ENCODE data around the gene WDR33. TPM values are rescaled to one million over a fixed set of nuclear protein-coding genes. Genes with fewer than 3 reads are reported as not detected.

WDR33 gene
- total RNA-seq, 4 donors from 2014 or later = 25.8 to 53.3 (median 38.0) TPM

DNA sequence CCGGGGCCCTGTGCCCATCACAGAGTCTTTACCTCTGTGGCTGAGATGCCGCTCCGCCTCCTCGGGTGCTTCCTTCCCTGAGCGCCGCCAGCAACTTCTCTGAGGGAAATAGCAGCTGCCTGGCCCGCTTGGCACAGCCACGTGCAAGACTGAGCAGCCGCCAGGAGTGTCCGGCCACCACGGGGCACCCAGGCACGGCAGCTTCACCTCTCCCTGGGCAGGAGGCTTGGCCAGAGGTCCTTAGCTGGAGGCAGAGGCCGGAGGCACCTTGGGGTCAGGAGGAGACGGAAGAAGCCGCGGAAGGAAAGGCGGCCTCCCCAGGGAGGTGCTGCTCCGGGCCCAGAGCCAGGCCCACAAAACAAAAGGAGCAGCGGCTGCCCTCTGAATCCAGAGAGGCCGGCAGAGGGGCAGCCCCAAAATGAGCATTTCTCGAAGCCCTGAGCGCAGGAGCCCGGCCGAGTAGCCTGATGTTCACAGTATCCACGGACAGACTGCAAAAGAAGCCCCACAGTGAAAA is 129.6 kb downstream of the WDR33 start:
- TF ChIP-seq, protein P1, sequence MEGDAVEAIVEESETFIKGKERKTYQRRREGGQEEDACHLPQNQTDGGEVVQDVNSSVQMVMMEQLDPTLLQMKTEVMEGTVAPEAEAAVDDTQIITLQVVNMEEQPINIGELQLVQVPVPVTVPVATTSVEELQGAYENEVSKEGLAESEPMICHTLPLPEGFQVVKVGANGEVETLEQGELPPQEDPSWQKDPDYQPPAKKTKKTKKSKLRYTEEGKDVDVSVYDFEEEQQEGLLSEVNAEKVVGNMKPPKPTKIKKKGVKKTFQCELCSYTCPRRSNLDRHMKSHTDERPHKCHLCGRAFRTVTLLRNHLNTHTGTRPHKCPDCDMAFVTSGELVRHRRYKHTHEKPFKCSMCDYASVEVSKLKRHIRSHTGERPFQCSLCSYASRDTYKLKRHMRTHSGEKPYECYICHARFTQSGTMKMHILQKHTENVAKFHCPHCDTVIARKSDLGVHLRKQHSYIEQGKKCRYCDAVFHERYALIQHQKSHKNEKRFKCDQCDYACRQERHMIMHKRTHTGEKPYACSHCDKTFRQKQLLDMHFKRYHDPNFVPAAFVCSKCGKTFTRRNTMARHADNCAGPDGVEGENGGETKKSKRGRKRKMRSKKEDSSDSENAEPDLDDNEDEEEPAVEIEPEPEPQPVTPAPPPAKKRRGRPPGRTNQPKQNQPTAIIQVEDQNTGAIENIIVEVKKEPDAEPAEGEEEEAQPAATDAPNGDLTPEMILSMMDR (IDR thresholded peaks at IDR 0.05) = no peak
- ATAC-seq (ENCODE audit: low FRiP score) (no peak), DNase-seq (ENCODE audit: low spot score) (no peak)

DNA sequence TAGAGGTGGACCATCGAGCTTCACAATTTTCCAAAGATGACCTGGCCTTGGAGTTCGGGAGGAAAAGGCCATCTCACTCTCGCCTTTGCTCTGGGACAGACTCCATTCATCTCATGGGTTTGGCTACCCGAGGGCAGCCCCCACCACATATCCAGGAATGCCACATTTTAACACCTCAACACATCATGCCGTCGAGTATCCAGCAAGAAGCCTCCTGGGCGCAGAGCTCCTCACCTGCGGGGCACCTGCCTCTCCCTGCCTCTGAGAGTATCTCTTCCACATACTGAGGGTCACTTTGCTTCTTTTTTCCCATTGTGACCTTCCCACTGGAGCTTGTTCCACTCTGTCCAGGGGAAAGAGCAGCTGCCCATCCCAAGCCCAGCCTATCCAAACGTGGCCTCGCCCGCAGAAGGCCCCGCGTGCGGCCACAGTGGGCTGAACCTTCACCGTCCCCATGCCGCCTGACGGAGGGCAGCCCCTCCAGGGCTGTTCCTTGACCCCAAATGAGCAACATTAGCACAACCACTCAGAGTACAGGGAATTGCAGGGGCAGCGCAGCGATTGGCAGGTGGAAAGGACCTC is 130.2 kb downstream of the WDR33 start:
- ATAC-seq (ENCODE audit: low FRiP score) (no peak), DNase-seq (ENCODE audit: low spot score) (no peak)
- TF ChIP-seq, protein P1 (IDR thresholded peaks at IDR 0.05) = no peak

DNA sequence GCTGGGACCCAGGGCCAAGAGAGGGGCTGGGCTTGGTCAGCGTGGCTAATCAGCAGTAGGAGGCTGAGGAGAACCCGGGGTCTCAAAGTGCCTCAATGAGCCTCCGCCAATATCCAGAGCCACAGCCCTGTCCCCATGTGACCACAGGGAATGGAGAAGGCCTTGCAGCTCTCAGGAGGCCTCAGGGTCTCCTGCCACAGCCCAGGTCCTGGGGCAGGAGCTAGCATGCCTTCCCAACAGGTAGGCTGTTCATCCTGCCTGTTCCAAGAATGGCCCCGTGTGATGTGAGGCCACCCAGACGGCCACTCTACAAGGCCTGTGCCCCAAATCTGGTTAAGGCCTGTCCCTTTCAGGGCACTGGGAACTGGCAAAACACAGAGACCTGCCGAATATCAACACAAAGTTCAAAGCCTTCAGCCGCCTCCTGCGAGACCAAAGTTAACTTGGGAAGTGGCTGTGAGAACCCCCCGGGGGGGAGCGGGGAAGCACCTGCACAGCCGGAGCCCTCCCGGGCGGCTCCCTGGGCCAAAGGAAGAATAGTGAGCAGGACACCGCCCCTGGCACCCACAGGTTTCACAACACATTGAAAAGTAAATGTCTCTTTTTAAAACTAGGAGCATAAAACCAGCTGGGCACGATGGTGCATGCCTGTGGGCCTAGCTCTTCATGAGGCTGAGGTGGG is 131.2 kb downstream of the WDR33 start:
- ATAC-seq (ENCODE audit: low FRiP score) (no peak), DNase-seq (ENCODE audit: low spot score) (no peak)
- TF ChIP-seq, protein P1 (IDR thresholded peaks at IDR 0.05) = no peak

DNA sequence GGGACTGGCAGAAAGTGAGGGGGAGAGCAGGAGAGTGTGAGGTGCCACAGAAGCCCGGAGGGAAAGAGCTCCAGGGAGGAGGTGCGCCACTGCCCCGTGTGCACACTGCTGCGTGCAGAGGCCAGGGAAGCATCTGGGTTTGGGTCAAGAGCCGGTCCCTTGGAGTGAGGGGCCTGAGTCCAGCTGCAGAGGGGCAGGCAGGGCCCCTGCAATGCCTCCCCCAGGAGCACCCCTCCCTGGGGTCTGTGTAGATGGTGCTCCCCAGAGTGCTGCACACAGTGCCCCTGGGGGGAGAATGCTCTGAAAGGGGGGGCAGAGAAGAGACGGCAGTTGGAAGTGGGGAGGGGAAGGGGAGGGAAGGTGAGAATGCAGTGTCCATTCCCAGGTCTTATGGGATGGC is 132.0 kb downstream of the WDR33 start:
- TF ChIP-seq, protein P1 (IDR thresholded peaks at IDR 0.05) = no peak
- ATAC-seq (ENCODE audit: low FRiP score) (no peak), DNase-seq (ENCODE audit: low spot score) (no peak)

DNA sequence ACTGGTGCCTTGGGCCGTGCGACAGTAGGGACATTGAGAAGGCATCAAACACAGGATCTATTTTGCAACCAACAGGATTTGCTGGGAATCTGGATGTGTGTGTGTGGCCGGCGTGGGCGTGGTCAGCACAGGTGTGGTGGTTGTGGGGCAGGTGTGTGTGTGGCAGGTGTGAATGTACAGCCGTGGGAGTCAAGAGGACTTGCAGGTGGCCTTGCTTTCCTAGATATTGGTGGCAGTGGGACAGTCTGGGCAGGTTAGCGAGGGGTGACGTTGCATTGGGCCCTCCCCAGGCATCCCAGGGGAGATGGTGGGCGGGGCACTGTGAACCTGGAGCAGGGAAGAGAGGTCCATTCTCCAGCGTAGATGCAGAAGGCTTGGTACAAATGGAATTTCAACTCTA is 132.4 kb downstream of the WDR33 start:
- DNase-seq (ENCODE audit: low spot score) = no peak
- TF ChIP-seq, protein P1 (IDR thresholded peaks at IDR 0.05) = no peak
- no peak for ATAC-seq (ENCODE audit: low FRiP score)

DNA sequence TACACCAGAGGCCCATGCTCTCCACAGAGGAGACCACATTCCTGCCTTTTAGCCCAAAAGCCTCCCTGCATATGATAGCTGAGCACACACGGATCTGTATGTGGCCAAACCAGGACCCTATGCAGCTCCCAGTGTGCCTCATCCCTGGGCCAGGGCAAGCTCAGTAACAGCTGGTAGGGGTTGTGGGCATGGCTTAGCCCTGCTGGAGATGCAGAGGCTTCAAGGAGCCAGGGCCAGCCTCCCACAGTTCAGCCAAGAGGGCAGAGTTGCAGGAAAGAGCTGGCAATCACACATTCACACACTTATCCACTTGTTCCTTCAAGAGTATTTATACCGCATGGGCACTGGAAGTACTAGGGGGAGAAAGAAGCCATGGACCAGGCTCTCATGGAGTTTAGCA is 134.1 kb downstream of the WDR33 start:
- ATAC-seq (ENCODE audit: low FRiP score) (no peak), DNase-seq (ENCODE audit: low spot score) (no peak)
- TF ChIP-seq, protein P1 (IDR thresholded peaks at IDR 0.05) = no peak

All from omental fat pad (tissue), 4 donors.